ENCODE measurements around the gene PROSER1.

Gene PROSER1

GRCh38 chr13:39035204-39035603, 2.7 kb downstream of the PROSER1 start:
- Histone ChIP-seq H4K91ac (ENCODE audit: low read depth, low read length, poor library complexity) (no peak overlapping the region), H3K23ac (ENCODE audit: low read depth, low read length, poor library complexity) (no peak overlapping the region), H3K27ac (replicated peaks; ENCODE audit: low read length) (no peak overlapping the region), H2BK15ac (ENCODE audit: low read length) (no peak overlapping the region), H4K8ac (ENCODE audit: low read depth, low read length) (no peak overlapping the region), H3K18ac (ENCODE audit: low read length) (no peak overlapping the region), H3K36me3 (replicated peaks in 1 of 2; ENCODE audit: control insufficient read depth in 2 of 2, insufficient read depth in 2 of 2, low read length in 2 of 2) (peaks cover 2 to 38% of the 10 kb centered on the region in 2 donors), H3K9ac (ENCODE audit: low read depth, low read length, poor library complexity) (no peak overlapping the region), H2AFZ (ENCODE audit: low read length) (no peak overlapping the region), H3K14ac (ENCODE audit: low read length) (no peak overlapping the region), H3K4me3 (ENCODE audit: low read length in 2 of 2) (peak overlapping the region in 1 of 2 donors; percentile 95), H3K4ac (ENCODE audit: low read length) (no peak overlapping the region), H2BK120ac (ENCODE audit: low read depth, low read length) (no peak overlapping the region), H3K9me3 (replicated peaks in 1 of 2; ENCODE audit: control insufficient read depth in 2 of 2, insufficient read depth in 1 of 2, low read depth in 1 of 2, low read length in 2 of 2) (no peaks in the 10 kb centered on the region), H3K79me1 (ENCODE audit: low read depth, low read length) (peaks cover 4% of the 10 kb centered on the region), H3K4me2 (ENCODE audit: insufficient read depth, low read length, poor library complexity, severe bottlenecking) (peak overlapping the region; percentile 37), H2BK12ac (ENCODE audit: low read length) (no peak overlapping the region), H2BK5ac (ENCODE audit: low read length) (no peak overlapping the region), H3K27me3 (ENCODE audit: control insufficient read depth in 3 of 3, insufficient read depth in 3 of 3, low read depth in 1 of 3, low read length in 3 of 3) (no peaks in the 10 kb centered on the region), H3K4me1 (ENCODE audit: control insufficient read depth in 2 of 2, insufficient read depth in 1 of 2, low read depth in 1 of 2, low read length in 2 of 2) (peaks cover 4 to 6% of the 10 kb centered on the region in 2 donors), H2AK5ac (ENCODE audit: low read depth, low read length) (no peak overlapping the region)
- DNase-seq (ENCODE audit: low spot score): no peak
- no CpG with 5 or more reads among the region's 2 CpGs for WGBS, 2 donors (ENCODE audit: extremely low coverage in 2 of 2, insufficient read length in 2 of 2, insufficient replicate concordance in 1 of 2)

DNA sequence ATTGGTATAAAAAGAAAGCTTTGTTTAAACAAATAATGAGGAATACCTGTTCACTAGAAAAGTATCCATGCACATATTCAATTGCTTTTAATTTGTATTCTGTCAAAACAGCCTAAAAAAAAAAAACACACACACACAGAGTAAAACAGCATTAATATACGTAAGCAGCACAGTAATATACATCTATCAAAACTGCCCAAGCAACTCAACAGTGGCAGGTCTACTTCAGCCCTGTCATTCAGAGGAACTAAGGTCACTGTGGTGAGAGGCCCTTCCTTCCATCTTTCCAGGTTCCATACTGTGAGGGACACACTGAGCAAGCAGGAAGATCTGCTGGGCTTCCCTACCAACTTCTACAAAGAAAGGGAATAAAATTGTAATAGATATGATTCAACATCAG, 3.8 kb downstream of the PROSER1 start:
- H3K27me3 ChIP-seq (ENCODE audit: control insufficient read depth in 3 of 3, insufficient read depth in 3 of 3, low read depth in 1 of 3, low read length in 3 of 3): no peaks in the 10 kb centered on the region
- no peak overlapping the region for H3K27ac ChIP-seq (replicated peaks; ENCODE audit: low read length)
- no peak overlapping the region for H2BK120ac ChIP-seq (ENCODE audit: low read depth, low read length)
- WGBS, 2 donors (ENCODE audit: extremely low coverage in 2 of 2, insufficient read length in 2 of 2, insufficient replicate concordance in 1 of 2): no CpG with 5 or more reads among the region's 1 CpG
- H3K18ac ChIP-seq (ENCODE audit: low read length): no peak overlapping the region
- H4K91ac ChIP-seq (ENCODE audit: low read depth, low read length, poor library complexity): no peak overlapping the region
- DNase-seq (ENCODE audit: low spot score): no peak
- H2AFZ ChIP-seq (ENCODE audit: low read length): no peak overlapping the region
- H2BK5ac ChIP-seq (ENCODE audit: low read length): no peak overlapping the region
- no peak overlapping the region for H4K8ac ChIP-seq (ENCODE audit: low read depth, low read length)
- H3K23ac ChIP-seq (ENCODE audit: low read depth, low read length, poor library complexity): no peak overlapping the region
- H3K4me1 ChIP-seq (ENCODE audit: control insufficient read depth in 2 of 2, insufficient read depth in 1 of 2, low read depth in 1 of 2, low read length in 2 of 2): peaks cover 4 to 6% of the 10 kb centered on the region in 2 donors
- no peak overlapping the region for H3K4ac ChIP-seq (ENCODE audit: low read length)
- H3K4me3 ChIP-seq (ENCODE audit: low read length in 2 of 2): no peak overlapping the region
- H3K9me3 ChIP-seq (replicated peaks in 1 of 2; ENCODE audit: control insufficient read depth in 2 of 2, insufficient read depth in 1 of 2, low read depth in 1 of 2, low read length in 2 of 2): no peaks in the 10 kb centered on the region
- H2BK12ac ChIP-seq (ENCODE audit: low read length): no peak overlapping the region
- H2BK15ac ChIP-seq (ENCODE audit: low read length): no peak overlapping the region
- peaks cover 4% of the 10 kb centered on the region for H3K79me1 ChIP-seq (ENCODE audit: low read depth, low read length)
- H2AK5ac ChIP-seq (ENCODE audit: low read depth, low read length): no peak overlapping the region
- no peak overlapping the region for H3K4me2 ChIP-seq (ENCODE audit: insufficient read depth, low read length, poor library complexity, severe bottlenecking)
- no peak overlapping the region for H3K9ac ChIP-seq (ENCODE audit: low read depth, low read length, poor library complexity)
- no peak overlapping the region for H3K14ac ChIP-seq (ENCODE audit: low read length)
- H3K36me3 ChIP-seq (replicated peaks in 1 of 2; ENCODE audit: control insufficient read depth in 2 of 2, insufficient read depth in 2 of 2, low read length in 2 of 2): peaks cover 2 to 47% of the 10 kb centered on the region in 2 donors

DNA sequence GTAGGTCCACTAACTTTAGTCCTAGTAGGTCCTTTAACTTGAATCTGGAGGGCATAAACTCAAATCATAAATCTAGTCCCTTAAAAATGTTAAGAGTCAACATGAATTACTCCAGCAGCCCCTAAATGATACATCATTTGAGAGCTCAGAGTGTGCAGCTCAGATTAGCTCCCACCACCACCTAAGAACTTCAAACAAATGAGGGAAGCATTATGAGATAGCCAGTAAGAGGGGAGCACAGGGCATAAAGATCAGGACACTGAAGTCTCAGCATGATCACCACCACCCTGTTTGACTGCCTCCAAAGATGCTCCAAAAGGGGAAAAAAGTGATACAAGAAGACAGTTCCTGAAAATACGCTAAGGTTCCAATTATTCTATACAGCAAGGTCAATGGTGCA, 5.7 kb downstream of the PROSER1 start:
- H3K18ac ChIP-seq (ENCODE audit: low read length): no peak overlapping the region
- no peak overlapping the region for H4K91ac ChIP-seq (ENCODE audit: low read depth, low read length, poor library complexity)
- no peak overlapping the region for H3K4me3 ChIP-seq (ENCODE audit: low read length in 2 of 2)
- no peak overlapping the region for H4K8ac ChIP-seq (ENCODE audit: low read depth, low read length)
- DNase-seq (ENCODE audit: low spot score): no peak
- no peaks in the 10 kb centered on the region for H3K27me3 ChIP-seq (ENCODE audit: control insufficient read depth in 3 of 3, insufficient read depth in 3 of 3, low read depth in 1 of 3, low read length in 3 of 3)
- no peak overlapping the region for H2BK12ac ChIP-seq (ENCODE audit: low read length)
- no peak overlapping the region for H2BK15ac ChIP-seq (ENCODE audit: low read length)
- H2AFZ ChIP-seq (ENCODE audit: low read length): no peak overlapping the region
- no peak overlapping the region for H2BK5ac ChIP-seq (ENCODE audit: low read length)
- H3K9ac ChIP-seq (ENCODE audit: low read depth, low read length, poor library complexity): no peak overlapping the region
- no peak overlapping the region for H3K14ac ChIP-seq (ENCODE audit: low read length)
- H2BK120ac ChIP-seq (ENCODE audit: low read depth, low read length): no peak overlapping the region
- no peak overlapping the region for H2AK5ac ChIP-seq (ENCODE audit: low read depth, low read length)
- no CpG with 5 or more reads among the region's 1 CpG for WGBS, 2 donors (ENCODE audit: extremely low coverage in 2 of 2, insufficient read length in 2 of 2, insufficient replicate concordance in 1 of 2)
- H3K36me3 ChIP-seq (replicated peaks in 1 of 2; ENCODE audit: control insufficient read depth in 2 of 2, insufficient read depth in 2 of 2, low read length in 2 of 2): peaks cover 2 to 66% of the 10 kb centered on the region in 2 donors
- H3K23ac ChIP-seq (ENCODE audit: low read depth, low read length, poor library complexity): no peak overlapping the region
- no peak overlapping the region for H3K4ac ChIP-seq (ENCODE audit: low read length)
- no peaks in the 10 kb centered on the region for H3K9me3 ChIP-seq (replicated peaks in 1 of 2; ENCODE audit: control insufficient read depth in 2 of 2, insufficient read depth in 1 of 2, low read depth in 1 of 2, low read length in 2 of 2)
- H3K79me1 ChIP-seq (ENCODE audit: low read depth, low read length): no peaks in the 10 kb centered on the region
- no peak overlapping the region for H3K4me2 ChIP-seq (ENCODE audit: insufficient read depth, low read length, poor library complexity, severe bottlenecking)
- peaks cover 4 to 6% of the 10 kb centered on the region in 2 donors for H3K4me1 ChIP-seq (ENCODE audit: control insufficient read depth in 2 of 2, insufficient read depth in 1 of 2, low read depth in 1 of 2, low read length in 2 of 2)
- H3K27ac ChIP-seq (replicated peaks; ENCODE audit: low read length): no peak overlapping the region

- H3K14ac ChIP-seq (ENCODE audit: low read length): no peak overlapping the region
- H2BK120ac ChIP-seq (ENCODE audit: low read depth, low read length): no peak overlapping the region
- H2BK5ac ChIP-seq (ENCODE audit: low read length): no peak overlapping the region
- H2BK12ac ChIP-seq (ENCODE audit: low read length): no peak overlapping the region
- DNase-seq (ENCODE audit: low spot score): no peak
- no peak overlapping the region for H2BK15ac ChIP-seq (ENCODE audit: low read length)
- no peak overlapping the region for H3K4ac ChIP-seq (ENCODE audit: low read length)
- no peak overlapping the region for H2AK5ac ChIP-seq (ENCODE audit: low read depth, low read length)
- no peak overlapping the region for H2AFZ ChIP-seq (ENCODE audit: low read length)
- no CpG with 5 or more reads among the region's 2 CpGs for WGBS, 2 donors (ENCODE audit: extremely low coverage in 2 of 2, insufficient read length in 2 of 2, insufficient replicate concordance in 1 of 2)
- H4K8ac ChIP-seq (ENCODE audit: low read depth, low read length): no peak overlapping the region
- no peaks in the 10 kb centered on the region for H3K27me3 ChIP-seq (ENCODE audit: control insufficient read depth in 3 of 3, insufficient read depth in 3 of 3, low read depth in 1 of 3, low read length in 3 of 3)
- peaks cover 0 to 7% of the 10 kb centered on the region in 2 donors for H3K4me1 ChIP-seq (ENCODE audit: control insufficient read depth in 2 of 2, insufficient read depth in 1 of 2, low read depth in 1 of 2, low read length in 2 of 2)
- H3K4me3 ChIP-seq (ENCODE audit: low read length in 2 of 2): no peak overlapping the region
- no peak overlapping the region for H3K23ac ChIP-seq (ENCODE audit: low read depth, low read length, poor library complexity)
- H3K79me1 ChIP-seq (ENCODE audit: low read depth, low read length): no peaks in the 10 kb centered on the region
- no peak overlapping the region for H3K18ac ChIP-seq (ENCODE audit: low read length)
- H3K36me3 ChIP-seq (replicated peaks in 1 of 2; ENCODE audit: control insufficient read depth in 2 of 2, insufficient read depth in 2 of 2, low read length in 2 of 2): peaks cover 10 to 100% of the 10 kb centered on the region in 2 donors
- H3K27ac ChIP-seq (replicated peaks; ENCODE audit: low read length): no peak overlapping the region
- H3K4me2 ChIP-seq (ENCODE audit: insufficient read depth, low read length, poor library complexity, severe bottlenecking): no peak overlapping the region
- no peaks in the 10 kb centered on the region for H3K9me3 ChIP-seq (replicated peaks in 1 of 2; ENCODE audit: control insufficient read depth in 2 of 2, insufficient read depth in 1 of 2, low read depth in 1 of 2, low read length in 2 of 2)
- H3K9ac ChIP-seq (ENCODE audit: low read depth, low read length, poor library complexity): no peak overlapping the region
- H4K91ac ChIP-seq (ENCODE audit: low read depth, low read length, poor library complexity): no peak overlapping the region
Measured at GRCh38 chr13:39025433-39025839, 12.5 kb downstream of the PROSER1 start.

All from neuronal stem cell (in vitro differentiated cells).